CD4-positive, alpha-beta T cell treated with Interleukin-4 for 4 hours (primary cell): ENCODE data around the gene NR2F2.

Experiments used
- DNase-seq: peaks from one replicate; pipeline ENCODE4 v3.0.0-alpha.2; 2020

NR2F2 gene

DNA sequence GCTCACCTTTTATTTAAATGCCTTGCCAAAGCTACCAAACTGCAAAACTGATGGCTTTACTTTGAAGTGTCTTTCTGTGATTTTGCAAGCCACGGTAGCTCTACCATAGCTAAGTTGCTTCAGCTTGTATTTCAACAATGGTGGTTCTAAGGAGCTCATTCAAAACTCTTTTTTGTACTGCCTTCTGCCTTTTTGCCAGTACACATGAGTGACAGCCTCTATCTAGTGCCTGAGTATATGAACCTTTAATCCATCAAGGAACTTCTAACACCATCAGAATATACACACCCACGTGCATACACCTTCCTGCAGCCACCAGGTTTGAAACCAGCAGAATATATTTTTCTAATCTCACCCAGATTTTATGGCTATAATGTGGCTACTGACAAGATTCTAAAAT is 10.4 kb upstream of the NR2F2 start:
- no peak for DNase-seq

- no peak for DNase-seq
These were observed 9.5 kb upstream of the NR2F2 start for GRCh38 chr15:96320703-96321638.

DNA sequence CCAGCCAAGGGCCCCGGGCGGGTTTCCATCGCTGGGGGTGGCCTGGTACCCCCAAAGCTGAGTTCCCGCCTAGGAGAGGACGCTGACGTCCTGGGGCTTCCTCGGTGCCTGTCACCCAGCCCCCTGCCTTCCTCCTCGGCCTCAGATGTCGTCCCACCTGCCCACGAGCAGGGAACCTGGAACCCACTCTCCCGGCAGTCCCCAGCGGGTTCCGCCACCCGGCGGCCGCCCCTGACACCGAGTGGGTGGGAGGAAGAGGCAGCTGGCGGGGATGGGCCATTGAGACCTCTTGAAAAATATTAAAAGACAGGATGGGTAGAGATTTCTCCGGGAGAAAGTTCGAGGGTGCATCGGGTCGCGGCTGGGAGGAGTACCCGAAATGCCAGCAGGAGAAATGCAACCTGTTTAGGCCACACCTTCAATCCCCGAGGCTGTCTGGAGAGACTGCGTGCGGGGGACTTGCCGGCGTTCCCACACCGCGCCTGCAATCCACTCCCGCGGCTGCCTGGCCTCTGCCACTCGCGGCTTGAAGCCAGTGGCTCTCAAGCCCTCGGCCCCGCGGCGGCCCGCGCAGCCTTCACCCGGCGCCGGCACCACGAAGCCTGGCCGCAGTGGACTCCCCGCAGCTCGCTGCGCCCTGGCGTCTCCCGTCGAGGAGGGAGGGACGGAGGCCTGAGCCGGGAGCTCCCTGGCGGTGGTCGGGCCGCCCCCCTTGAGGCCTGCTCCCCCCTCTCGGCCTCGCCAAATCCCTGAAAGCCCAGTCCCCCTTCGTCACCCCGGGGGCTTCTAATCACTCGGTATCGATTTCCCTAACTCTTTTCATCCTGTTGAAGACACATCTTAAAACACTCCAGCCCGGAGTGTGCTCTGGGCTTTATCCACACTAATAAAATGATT is 8.6 kb upstream of the NR2F2 start:
- DNase-seq = no peak

GRCh38 chr15:96322536-96323318 is 7.8 kb upstream of the NR2F2 start:
- DNase-seq = no peak

DNA sequence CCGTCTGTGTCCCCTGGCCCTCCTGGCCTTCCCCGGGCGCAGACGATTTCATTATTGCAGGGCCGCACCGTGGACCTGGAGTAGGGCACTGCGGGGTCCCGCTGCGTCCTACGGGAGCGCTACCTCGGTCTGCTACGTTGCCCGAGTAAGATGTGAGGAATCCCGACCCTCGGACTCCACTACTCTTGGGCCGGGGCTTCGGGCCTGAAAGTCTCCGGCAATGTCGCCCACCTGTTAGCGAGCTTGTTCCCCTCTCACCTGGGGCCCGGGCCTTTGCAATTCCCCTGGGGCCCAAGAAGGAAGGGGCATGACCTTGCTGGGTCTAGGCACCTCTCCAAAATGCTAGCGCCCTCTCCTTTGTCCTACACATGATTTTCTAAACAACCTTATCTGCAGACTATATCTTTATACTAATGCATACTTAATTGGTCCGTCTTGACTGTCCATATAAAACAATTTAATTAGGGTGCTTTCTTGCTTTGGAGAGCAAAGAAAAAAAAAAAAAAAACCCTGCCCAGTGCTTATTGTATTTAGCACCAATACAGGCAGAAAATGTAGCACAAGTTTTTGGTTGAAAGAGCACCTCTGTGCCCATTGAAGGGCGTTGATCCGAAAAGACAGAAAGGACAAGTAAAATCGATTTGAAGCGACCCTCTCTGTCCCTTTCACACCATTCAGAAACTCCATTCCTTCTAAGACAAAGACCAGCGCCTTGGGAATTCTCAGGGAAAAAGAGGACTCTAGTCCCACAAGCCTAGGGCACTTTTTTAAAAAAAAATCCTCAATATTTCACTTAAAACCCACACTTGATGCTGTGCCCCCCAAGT is 7.0 kb upstream of the NR2F2 start:
- DNase-seq = no peak

GRCh38 chr15:96324192-96324895 is 6.2 kb upstream of the NR2F2 start:
- no peak for DNase-seq

GRCh38 chr15:96324940-96325540 is 5.5 kb upstream of the NR2F2 start:
- no peak for DNase-seq

DNA sequence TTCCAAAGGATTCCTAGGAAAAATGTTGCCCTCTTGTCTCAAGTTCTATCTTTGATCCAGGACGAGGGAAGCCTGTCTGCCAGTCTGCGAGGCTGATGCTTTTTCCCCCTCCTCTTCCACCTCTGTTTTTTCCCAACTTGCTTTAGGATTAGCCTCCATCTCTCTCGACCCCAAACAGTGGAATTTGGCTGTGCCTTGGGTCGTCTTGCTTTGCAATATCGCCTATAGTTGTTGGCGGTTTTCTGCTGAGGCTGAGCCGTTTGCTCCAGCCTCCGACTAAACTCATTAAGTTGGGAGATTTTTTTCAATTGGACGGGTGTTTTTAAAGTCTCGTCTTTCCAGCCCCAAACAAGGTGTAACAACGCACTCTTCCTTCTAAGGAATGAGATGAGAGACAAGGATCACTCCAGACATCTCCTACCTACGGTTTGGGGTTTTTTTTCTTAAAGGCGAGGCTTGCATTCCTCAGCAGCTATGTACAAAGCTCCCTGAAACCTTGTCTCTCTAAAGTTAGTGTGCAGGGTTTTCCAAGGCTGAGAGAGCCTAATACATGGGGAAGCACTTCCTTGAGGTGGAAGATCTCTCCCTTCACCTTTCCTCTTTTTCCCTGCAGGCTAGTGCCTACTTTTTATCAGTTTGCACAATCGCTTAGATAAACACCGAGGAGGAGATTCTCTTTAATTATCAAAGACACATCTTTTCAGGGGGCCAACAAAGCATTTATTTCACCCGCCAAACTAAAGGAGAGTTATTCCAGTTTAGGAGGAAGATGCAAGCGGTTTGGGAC is 4.8 kb upstream of the NR2F2 start:
- no peak for DNase-seq

GRCh38 chr15:96326328-96327154 is 4.0 kb upstream of the NR2F2 start:
- no peak for DNase-seq

DNA sequence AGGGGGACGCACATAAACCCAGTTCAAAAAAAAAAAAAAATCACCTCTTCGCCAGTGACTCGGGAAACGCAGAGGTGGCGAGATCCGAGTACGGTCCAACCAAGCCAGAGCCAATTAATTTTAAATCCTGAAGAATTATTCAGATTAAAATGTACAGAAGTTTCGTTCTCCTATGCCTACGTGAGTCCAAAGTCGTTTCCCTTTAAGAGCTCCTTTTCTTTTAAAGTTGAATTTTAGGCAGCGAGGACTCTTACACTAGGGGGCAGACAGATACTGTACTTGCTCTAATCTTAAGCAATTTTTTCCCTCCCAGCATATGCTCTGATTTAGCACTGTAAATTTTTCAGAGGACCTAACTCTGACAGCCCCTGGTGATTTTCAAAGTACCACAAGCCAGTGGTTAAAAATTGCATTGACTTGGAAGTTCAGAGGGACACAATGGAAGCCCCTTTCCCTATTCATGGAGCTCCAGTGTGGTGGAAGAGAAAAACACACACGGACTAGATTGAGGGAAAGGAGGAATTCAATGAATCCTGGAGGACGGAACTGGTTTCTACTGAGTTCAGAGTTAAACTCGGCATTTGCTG is 3.3 kb upstream of the NR2F2 start:
- no peak for DNase-seq

GRCh38 chr15:96328181-96328876 is 2.2 kb upstream of the NR2F2 start:
- DNase-seq = no peak

DNA sequence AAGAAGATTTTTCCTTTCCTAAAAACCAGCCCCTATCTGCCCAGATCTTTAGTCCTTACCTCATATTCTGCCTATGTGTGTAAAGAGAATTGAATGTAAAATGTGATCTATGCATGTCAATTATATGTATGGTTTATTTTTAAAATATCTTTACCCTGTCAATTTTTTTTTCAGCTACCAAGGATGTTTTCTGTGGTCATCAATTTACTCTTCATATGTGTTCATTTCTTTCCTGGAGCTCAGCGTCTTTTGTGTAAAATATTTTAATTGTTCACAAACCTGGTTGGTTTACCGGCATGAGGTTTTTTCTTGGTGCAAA is 1.7 kb upstream of the NR2F2 start:
- DNase-seq = no peak

DNA sequence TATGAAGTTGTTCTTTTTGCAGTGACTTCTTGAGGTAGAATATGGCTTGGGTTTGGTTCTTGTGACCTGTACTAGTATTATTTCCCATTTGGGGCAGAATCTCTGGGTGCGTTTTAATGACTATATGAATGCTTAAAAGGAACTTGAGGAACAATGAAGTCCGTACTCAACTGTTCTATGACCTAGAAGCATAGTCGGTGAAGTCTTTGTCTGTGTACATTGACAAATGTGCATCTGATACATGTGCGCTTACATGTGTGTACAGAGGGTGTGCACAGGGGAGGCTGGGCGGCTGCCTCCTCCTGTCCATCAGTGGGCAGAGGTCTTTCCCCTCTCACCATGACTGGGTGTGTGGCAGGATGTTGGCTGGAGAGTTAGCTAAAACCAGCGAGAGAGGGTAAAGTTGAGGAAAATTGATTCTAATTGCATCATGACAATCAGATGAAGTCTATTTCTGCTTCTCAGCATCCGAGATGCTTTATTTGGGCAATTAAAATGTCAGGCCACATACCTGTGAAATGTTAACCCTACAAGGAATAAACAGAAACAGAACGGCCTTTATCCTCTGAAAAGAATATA is 1.0 kb upstream of the NR2F2 start:
- DNase-seq = no peak

DNA sequence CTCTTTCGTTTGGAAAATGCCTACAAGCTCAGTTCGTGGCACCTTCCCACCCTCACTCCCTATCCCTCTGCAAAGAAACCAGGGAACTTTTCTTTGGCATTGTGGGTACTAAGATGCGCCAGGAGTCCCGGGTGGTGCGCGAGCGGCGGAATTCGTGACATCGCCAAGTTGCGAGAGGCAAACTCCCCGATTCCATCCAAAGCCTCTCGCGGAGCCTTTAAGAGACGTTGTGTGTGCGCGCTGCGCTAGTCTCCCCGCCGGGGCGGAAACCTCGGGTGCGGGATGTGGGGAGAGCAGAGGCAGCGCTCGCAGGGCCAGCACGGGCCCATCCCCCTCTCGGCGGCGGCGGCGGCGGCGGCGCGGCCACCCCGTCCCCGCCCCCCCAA is 443 bp upstream of the NR2F2 start:
- no peak for DNase-seq

DNA sequence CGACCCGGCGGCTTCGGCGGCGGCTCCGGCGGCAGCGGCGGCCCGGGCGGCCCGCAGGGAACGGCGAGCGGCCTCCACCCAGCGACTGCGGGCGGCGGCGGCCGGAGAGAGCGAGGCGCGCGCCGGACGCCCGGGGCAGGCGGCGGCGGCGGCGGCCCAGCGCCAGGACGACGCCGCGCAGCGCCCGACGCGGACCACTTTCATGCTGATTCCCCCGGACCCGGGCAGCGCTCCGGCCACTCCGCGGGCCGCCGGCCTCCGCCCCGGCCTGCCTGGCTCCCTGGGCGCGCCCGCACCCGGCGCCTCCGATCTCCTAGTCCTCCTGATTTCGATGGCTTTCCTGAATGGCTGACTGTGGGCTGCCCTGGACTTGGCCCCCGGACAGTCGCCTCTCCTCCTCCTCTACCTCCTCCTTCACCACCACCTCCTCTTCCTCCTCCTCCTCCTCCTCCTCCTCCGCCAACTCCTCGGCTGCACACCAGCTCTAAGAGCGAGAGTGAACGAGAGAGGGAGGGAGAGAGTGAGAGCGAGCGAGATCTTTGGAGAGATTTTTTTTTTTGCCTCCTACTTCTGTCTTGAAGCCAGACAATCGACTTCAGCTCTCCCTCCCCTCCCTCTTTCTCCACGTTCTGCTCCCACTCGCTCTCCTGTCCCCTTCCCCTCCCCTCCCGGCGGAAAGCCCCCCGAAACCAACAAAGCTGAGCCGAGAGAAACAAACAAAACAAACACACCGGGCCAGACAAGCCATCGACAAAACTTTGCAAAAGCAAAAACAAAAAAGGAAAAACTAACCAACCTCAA is 844 bp downstream of the NR2F2 start:
- no peak for DNase-seq

GRCh38 chr15:96331945-96332636 is 1.6 kb downstream of the NR2F2 start:
- no peak for DNase-seq
